GM06990 (cell line): Measurements from ENCODE around the gene FIBIN.

Experiments used
- DNase-seq: peaks from one replicate; pipeline ENCODE4 v3.0.0-alpha.2; 2011; ENCODE audit not compliant: insufficient read length; ENCODE audit errors: extremely low read depth
- H3K27me3 ChIP-seq: replicated peaks from 2 replicates; pipeline ENCODE4 v1.6.0; 2011; ENCODE audit warnings: low read length; ENCODE audit not compliant: control insufficient read depth, insufficient read depth
- H3K36me3 ChIP-seq: 2 replicates; pipeline ENCODE4 v1.5.1; 2011; ENCODE audit warnings: low read length; ENCODE audit not compliant: control insufficient read depth, insufficient read depth
- H3K4me3 ChIP-seq: replicated peaks from 2 replicates; pipeline ENCODE4 v1.5.1; 2011; ENCODE audit warnings: low read depth, mild to moderate bottlenecking, control low read depth, low read length
- TF ChIP-seq, protein P1 (sequence below): IDR thresholded peaks from 2 replicates; pipeline ENCODE4 v1.5.1; 2011; ENCODE audit warnings: low read length, control low read depth, mild to moderate bottlenecking, inconsistent platforms; ENCODE audit not compliant: insufficient read depth, poor library complexity, severe bottlenecking

Gene FIBIN

DNA sequence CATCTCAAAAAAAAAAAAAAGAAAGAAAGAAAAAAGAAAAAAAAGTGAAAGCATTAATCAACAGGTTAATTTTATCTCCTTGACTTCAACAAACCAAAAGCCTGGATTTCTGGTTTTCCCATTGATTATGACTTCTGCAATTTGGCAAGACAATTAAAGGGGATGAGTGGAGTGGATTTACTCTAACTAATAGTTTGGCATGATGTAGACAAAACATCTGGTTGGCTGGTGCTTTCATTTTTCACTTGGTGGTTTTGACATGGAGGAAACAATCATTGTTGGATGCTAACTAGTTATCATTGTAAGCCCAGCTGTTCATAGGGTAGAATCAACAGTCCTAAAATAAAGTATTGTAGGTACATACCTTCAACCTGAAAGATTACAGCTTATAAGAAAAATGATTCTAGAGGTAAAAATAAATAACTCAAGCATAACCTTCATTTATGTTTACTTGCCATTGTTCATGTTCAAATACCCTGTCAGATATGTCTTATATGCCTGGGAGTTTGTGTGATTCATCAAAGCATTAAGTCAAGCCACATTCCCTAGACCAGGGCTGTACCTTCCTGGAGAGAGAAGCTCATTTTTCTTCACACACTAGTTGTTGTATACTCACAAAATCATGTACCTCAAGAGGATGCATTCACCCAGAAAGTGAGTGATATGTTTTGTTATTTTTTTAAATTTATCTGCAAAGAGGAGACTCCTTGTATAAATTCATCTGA, 15.1 kb downstream of the FIBIN start:
- H3K4me3 ChIP-seq, result no peak overlapping the region
- TF ChIP-seq, protein P1, sequence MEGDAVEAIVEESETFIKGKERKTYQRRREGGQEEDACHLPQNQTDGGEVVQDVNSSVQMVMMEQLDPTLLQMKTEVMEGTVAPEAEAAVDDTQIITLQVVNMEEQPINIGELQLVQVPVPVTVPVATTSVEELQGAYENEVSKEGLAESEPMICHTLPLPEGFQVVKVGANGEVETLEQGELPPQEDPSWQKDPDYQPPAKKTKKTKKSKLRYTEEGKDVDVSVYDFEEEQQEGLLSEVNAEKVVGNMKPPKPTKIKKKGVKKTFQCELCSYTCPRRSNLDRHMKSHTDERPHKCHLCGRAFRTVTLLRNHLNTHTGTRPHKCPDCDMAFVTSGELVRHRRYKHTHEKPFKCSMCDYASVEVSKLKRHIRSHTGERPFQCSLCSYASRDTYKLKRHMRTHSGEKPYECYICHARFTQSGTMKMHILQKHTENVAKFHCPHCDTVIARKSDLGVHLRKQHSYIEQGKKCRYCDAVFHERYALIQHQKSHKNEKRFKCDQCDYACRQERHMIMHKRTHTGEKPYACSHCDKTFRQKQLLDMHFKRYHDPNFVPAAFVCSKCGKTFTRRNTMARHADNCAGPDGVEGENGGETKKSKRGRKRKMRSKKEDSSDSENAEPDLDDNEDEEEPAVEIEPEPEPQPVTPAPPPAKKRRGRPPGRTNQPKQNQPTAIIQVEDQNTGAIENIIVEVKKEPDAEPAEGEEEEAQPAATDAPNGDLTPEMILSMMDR, result no peak
- DNase-seq, result no peak
- no peaks in the 10 kb centered on the region for H3K27me3 ChIP-seq
- H3K36me3 ChIP-seq, result no peaks in the 10 kb centered on the region

DNA sequence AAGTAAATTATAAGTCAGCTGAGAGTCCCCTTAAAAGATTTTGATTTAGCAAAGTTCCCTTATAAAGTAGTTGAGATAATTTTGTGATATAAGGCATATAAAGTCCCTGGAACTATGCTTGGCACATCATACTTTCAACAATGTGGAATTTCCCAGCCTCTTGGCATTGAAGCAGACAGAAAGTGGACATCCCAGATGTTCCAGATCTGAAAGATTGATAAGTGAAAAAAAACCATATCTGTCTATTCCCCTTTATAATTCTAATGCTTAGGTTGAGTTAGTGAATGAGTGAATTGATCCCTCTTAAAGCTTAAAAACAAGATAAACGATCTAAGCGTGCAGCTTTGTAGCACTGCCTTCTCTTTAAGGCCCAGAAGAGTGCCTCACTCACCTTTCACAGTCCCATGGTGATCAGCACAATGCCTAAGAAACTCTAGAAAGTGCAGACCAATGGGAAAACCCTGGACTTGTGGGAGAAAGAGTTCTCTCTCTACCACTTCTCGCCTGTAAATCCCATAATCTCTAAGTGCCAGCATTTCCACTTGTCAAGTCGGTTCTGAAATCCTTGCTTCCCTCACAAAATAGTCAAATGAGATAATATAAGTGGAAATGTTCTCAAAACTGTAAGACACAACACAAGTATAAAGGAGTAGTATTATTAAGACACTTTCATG, 17.8 kb downstream of the FIBIN start:
- Histone ChIP-seq H3K4me3 (no peak overlapping the region), H3K27me3 (no peaks in the 10 kb centered on the region), H3K36me3 (no peaks in the 10 kb centered on the region)
- no peak for DNase-seq
- TF ChIP-seq, protein P1, result no peak

DNA sequence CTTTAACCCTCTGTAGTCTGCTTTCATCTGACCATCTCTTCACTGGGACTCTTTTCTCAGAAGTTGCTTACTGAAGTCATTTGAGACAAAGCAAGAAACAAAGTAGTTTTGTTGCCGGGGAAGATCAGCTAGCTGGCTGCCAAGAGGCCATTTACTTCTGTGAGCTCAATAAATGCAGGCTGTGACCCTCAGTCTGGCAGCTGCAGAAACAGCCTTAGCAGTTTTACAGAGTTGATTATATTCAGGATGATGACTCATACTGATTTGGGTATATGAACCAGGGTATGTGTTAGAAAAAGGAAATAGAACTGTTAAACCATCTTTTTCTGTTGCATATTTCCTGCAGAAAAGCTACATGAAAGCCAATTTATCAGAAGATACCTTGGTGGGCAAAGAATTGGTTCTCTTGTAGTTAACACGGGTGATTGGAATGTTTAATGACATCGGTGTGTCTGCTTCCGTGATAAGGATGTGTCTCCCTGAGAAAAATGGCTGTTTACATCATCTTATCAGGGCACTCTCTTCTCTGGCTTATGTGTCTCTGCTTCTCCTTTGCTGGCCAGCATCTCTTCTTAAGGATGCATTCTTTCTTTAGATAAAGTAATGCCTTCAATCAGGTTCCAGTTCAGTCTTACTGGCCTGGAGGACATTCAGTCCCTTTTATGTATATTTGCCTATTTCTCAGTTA, 18.5 kb downstream of the FIBIN start:
- no peak overlapping the region for H3K4me3 ChIP-seq
- TF ChIP-seq, protein P1, result no peak
- H3K36me3 ChIP-seq, result no peaks in the 10 kb centered on the region
- no peak for DNase-seq
- H3K27me3 ChIP-seq, result no peaks in the 10 kb centered on the region

DNA sequence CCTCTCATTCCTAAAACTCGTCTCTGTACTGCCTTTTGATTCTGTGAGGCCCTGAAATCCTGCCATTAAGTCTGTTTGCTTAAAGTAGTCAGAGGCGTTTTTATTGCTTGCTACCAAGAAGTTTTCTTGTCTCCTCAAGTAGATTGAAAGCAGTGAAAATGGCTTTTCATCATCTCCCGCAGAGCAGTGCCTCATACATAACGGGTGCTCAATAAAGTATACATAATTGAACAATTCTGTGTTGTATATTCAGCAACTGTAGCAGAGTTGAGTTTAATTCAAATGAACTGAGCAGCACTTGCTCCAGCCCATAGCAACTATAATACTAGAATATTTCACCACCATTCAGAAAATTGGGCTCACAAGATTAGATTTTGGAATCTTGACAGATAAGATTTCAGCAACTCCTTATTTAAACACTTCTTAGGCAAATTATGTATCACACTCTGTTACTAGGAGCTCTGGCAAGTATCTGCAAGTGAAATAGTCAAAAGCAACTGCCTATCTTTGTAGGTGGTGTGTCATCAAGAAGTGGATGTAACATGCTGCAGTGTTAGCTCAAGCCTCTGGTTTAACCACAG, 20.0 kb downstream of the FIBIN start:
- TF ChIP-seq, protein P1, result no peak
- DNase-seq, result no peak
- Histone ChIP-seq H3K36me3 (no peaks in the 10 kb centered on the region), H3K27me3 (no peaks in the 10 kb centered on the region), H3K4me3 (no peak overlapping the region)

DNA sequence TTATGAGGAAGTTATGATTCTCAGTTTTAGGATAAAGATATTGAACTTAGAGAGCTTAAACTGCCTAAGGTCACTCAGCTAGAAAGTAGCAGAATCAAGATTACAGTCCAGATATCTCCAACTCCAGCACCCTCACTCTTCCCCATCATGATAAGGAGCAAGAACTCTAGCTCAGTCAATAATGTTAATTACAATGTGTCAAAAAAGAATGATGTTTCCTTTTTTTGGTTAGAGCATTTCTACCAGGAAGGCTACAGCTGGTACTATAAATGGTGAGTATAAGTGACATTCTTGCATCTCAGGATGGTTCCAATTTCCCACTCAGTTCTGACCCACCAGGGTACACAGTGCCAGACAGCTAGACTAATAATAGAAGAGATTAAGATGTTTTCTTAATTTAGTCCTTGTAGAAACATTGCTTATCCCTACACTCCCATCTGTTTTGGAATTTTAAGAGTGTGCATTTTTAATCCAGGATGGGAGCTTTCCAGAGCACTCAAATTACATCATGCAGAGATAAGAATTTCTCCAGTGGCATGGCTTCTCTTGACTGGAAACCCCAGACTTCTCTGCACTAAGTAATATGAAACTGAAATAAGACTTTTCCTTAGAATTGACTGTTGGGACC, 25.1 kb downstream of the FIBIN start:
- no peak for DNase-seq
- H3K27me3 ChIP-seq, result no peaks in the 10 kb centered on the region
- H3K4me3 ChIP-seq, result no peak overlapping the region

More for the DNA sequence above, 25.1 kb downstream of the FIBIN start:
- TF ChIP-seq, protein P1, result no peak
- H3K36me3 ChIP-seq, result no peaks in the 10 kb centered on the region
